ENCODE measurements around the gene DYNLT3.

The DYNLT3 gene

GRCh38 chrX:37846934-37847732, at the start of gene DYNLT3:
Gene DYNLT3 (minus strand): TSS chrX:37847571. CDS start chrX:37847510, 61 bp downstream.
- DNase-seq: peak; percentile 85

- no peak for DNase-seq
These were observed 49.1 kb upstream of the DYNLT3 start for GRCh38 chrX:37896511-37896890.

GRCh38 chrX:37895795-37896510, 48.6 kb upstream of the DYNLT3 start:
- no peak for DNase-seq

GRCh38 chrX:37894725-37895124, 47.4 kb upstream of the DYNLT3 start:
- DNase-seq: no peak

GRCh38 chrX:37888010-37888409, 40.6 kb upstream of the DYNLT3 start:
- DNase-seq: no peak

GRCh38 chrX:37887347-37887746, 40.0 kb upstream of the DYNLT3 start:
- no peak for DNase-seq

- DNase-seq: no peak
These were observed 35.8 kb upstream of the DYNLT3 start for GRCh38 chrX:37883196-37883595.

- DNase-seq: no peak
These were observed 32.3 kb upstream of the DYNLT3 start for GRCh38 chrX:37879692-37880091.

GRCh38 chrX:37876716-37877115, 29.3 kb upstream of the DYNLT3 start:
- DNase-seq: no peak

- no peak for DNase-seq
These were observed 28.3 kb upstream of the DYNLT3 start for GRCh38 chrX:37875675-37876074.

- no peak for DNase-seq
These were observed 25.8 kb upstream of the DYNLT3 start for GRCh38 chrX:37873220-37873619.

GRCh38 chrX:37872303-37872655, 24.9 kb upstream of the DYNLT3 start:
- DNase-seq: no peak

- DNase-seq: no peak
These were observed 24.4 kb upstream of the DYNLT3 start for GRCh38 chrX:37871626-37872302.

GRCh38 chrX:37867536-37868153, 20.3 kb upstream of the DYNLT3 start:
- no peak for DNase-seq

GRCh38 chrX:37863728-37864127, 16.4 kb upstream of the DYNLT3 start:
- no peak for DNase-seq

GRCh38 chrX:37862851-37863250, 15.5 kb upstream of the DYNLT3 start:
- no peak for DNase-seq

GRCh38 chrX:37860721-37861120, 13.3 kb upstream of the DYNLT3 start:
- no peak for DNase-seq

GRCh38 chrX:37854748-37855147, 7.4 kb upstream of the DYNLT3 start:
- DNase-seq: no peak

- no peak for DNase-seq
These were observed 6.8 kb upstream of the DYNLT3 start for GRCh38 chrX:37854148-37854547.

- DNase-seq: no peak
These were observed 394 bp upstream of the DYNLT3 start for GRCh38 chrX:37847733-37848197.

GRCh38 chrX:37846558-37846933, 825 bp downstream of the DYNLT3 start:
- DNase-seq: no peak

GRCh38 chrX:37846141-37846540, 1.2 kb downstream of the DYNLT3 start:
- no peak for DNase-seq

GRCh38 chrX:37844622-37845021, 2.7 kb downstream of the DYNLT3 start:
- no peak for DNase-seq

Measured in NCI-H2171 treated with DMSO at 0.1 percent for 48 hours (cell line).